DND-41 (cell line): Measurements from ENCODE around the gene NME4.

Source experiments
- ATAC-seq: fragments of 200-7000 bp; cut with Tn5 transposase; 3 replicates; pipeline ENCODE4 v1.9.1; 2021; ENCODE audit warnings: low read depth; ENCODE audit not compliant: insufficient read depth
- DNase-seq: peaks from one replicate; pipeline ENCODE4 v3.0.0-alpha.2; 2020
- H2AFZ ChIP-seq: 2 replicates; pipeline ENCODE4 v1.6.0; 2012; ENCODE audit warnings: low read depth, low read length
- H3K27ac ChIP-seq: 2 replicates; pipeline ENCODE4 v1.5.1; 2012; ENCODE audit warnings: low read length, inconsistent platforms
- H3K27me3 ChIP-seq: fragments of 200-600 bp; sonication (generic); 2 replicates; pipeline ENCODE4 v1.6.0; 2012; ENCODE audit warnings: low read length, mild to moderate bottlenecking, inconsistent platforms; ENCODE audit not compliant: insufficient read depth, poor library complexity
- H3K36me3 ChIP-seq: 2 replicates; pipeline ENCODE4 v1.5.1; 2012; ENCODE audit warnings: low read length, inconsistent platforms; ENCODE audit not compliant: insufficient read depth
- H3K4me1 ChIP-seq: 2 replicates; pipeline ENCODE4 v1.5.1; 2012; ENCODE audit warnings: mild to moderate bottlenecking, low read length; ENCODE audit not compliant: insufficient read depth
- H3K4me2 ChIP-seq: 2 replicates; pipeline ENCODE4 v1.6.0; 2012; ENCODE audit warnings: mild to moderate bottlenecking, moderate library complexity, low read length, inconsistent platforms; ENCODE audit not compliant: insufficient read depth
- H3K4me3 ChIP-seq, 2 experiments: fragments of 200-600 bp in 1 of 2; shearing (Covaris generic) in 1 of 2; 2 replicates each; pipeline ENCODE4 v1.5.1; 2012 to 2016; ENCODE audit warnings: inconsistent platforms in 2 of 2, low read length in 2 of 2, mild to moderate bottlenecking in 2 of 2, low read depth in 1 of 2, moderate library complexity in 1 of 2
- H3K79me2 ChIP-seq: 2 replicates; pipeline ENCODE4 v1.6.0; 2012; ENCODE audit warnings: low read length, inconsistent platforms; ENCODE audit not compliant: insufficient read depth
- H3K9ac ChIP-seq: 2 replicates; pipeline ENCODE4 v1.6.0; 2012; ENCODE audit warnings: low read depth, mild to moderate bottlenecking, inconsistent platforms, low read length, moderate library complexity
- H3K9me3 ChIP-seq: 2 replicates; pipeline ENCODE4 v1.5.1; 2012; ENCODE audit warnings: low read length, moderate library complexity, mild to moderate bottlenecking, inconsistent platforms; ENCODE audit not compliant: insufficient read depth, severe bottlenecking
- H4K20me1 ChIP-seq: 2 replicates; pipeline ENCODE4 v1.6.0; 2012; ENCODE audit warnings: low read length; ENCODE audit not compliant: insufficient read depth
- EZH2 ChIP-seq: IDR thresholded peaks from 3 replicates; pipeline ENCODE4 v1.6.1; 2012; ENCODE audit warnings: borderline replicate concordance, low read depth, mild to moderate bottlenecking, moderate library complexity, low read length, inconsistent platforms; ENCODE audit not compliant: severe bottlenecking
- TF ChIP-seq, protein P1 (sequence below): IDR thresholded peaks from 2 replicates; pipeline ENCODE4 v1.5.1; 2012; ENCODE audit warnings: borderline replicate concordance, low read length, moderate library complexity, mild to moderate bottlenecking; ENCODE audit not compliant: poor library complexity, severe bottlenecking; ENCODE audit errors: extremely low read depth

The NME4 gene

DNA sequence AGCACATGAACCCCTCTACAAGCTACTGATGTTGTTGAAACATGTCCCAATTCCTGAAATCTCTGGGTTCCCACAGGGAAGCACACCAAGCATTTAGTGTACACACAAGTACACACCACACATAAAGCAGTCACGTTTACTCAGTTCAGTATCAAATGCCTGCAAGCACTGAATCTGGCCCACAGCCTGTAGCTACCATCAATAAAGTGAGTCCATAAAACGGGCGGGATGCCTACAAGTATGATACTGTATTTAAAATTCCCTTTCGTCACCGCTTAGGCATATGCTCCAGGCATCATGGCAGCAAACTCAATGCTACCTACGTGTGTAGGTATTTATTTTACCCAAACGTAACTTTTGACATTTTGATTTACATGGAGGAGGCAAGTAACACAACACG, 46.8 kb upstream of the NME4 start:
- Histone ChIP-seq H3K4me3 (no peak overlapping the region), H3K4me2 (peak overlapping the region; percentile 21; the same call in 1 of the 2 replicates), H3K36me3 (peaks cover 40% of the 10 kb centered on the region), H4K20me1 (peaks cover 63% of the 10 kb centered on the region), H3K4me1 (peaks cover 30% of the 10 kb centered on the region), H3K79me2 (peaks cover 63% of the 10 kb centered on the region), H3K27me3 (no peaks in the 10 kb centered on the region), H3K9ac (no peak overlapping the region), H3K27ac (no peak overlapping the region), H2AFZ (no peak overlapping the region), H3K9me3 (no peaks in the 10 kb centered on the region)
- ATAC-seq (no peak), DNase-seq (no peak)
- TF ChIP-seq EZH2 = no peak
- TF ChIP-seq, protein P1, sequence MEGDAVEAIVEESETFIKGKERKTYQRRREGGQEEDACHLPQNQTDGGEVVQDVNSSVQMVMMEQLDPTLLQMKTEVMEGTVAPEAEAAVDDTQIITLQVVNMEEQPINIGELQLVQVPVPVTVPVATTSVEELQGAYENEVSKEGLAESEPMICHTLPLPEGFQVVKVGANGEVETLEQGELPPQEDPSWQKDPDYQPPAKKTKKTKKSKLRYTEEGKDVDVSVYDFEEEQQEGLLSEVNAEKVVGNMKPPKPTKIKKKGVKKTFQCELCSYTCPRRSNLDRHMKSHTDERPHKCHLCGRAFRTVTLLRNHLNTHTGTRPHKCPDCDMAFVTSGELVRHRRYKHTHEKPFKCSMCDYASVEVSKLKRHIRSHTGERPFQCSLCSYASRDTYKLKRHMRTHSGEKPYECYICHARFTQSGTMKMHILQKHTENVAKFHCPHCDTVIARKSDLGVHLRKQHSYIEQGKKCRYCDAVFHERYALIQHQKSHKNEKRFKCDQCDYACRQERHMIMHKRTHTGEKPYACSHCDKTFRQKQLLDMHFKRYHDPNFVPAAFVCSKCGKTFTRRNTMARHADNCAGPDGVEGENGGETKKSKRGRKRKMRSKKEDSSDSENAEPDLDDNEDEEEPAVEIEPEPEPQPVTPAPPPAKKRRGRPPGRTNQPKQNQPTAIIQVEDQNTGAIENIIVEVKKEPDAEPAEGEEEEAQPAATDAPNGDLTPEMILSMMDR = no peak

DNA sequence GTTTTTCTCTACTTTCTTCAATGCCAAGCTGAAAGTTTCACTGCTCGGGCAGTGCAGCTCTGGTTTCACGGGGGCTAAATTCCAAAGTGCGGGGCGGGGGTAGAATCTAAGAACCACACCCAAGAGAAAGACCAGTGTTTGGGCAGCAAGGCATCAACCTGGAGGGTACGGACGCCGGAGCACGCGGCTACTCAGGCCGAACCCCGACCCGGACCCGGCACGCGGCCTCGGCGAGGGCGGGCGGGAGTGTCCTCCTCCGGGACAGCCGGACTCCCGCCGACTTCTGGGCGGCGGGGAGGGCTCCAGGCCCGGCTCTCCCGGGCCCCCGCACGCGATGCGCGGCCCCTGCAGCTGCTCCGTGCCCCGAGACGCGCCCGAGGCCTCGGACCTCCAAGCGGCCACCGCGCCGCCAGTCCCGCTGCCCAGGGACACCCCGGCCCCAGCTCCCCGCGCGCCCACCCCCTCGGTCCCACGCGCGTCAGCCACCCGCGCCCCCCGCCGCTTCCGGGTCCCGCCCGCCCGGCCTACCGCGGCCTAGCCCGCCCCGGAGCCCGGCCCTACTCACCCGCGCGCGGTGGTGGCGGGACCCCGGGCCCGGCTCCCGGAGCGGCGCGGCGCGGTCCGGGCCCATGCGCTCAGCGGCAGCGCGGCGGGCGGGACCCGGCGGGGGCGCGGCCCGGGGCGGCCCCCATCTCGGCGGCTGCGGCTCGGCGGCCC, 45.0 kb upstream of the NME4 start:
- H3K9me3 ChIP-seq = no peaks in the 10 kb centered on the region
- peaks cover 48% of the 10 kb centered on the region for H4K20me1 ChIP-seq
- H3K79me2 ChIP-seq = peaks cover 47% of the 10 kb centered on the region
- ATAC-seq (peak; percentile 28), DNase-seq (no peak)
- peak overlapping the region; percentile 90 for H3K9ac ChIP-seq
- no peak for TF ChIP-seq EZH2
- TF ChIP-seq, protein P1 = no peak
- H2AFZ ChIP-seq = peak overlapping the region; percentile 15; the same call in 1 of the 2 replicates
- no peaks in the 10 kb centered on the region for H3K27me3 ChIP-seq
- peaks cover 23% of the 10 kb centered on the region for H3K4me1 ChIP-seq
- H3K27ac ChIP-seq = peak overlapping the region; percentile 30; the same call in 1 of the 2 replicates
- peak overlapping the region; percentile 83 for H3K4me2 ChIP-seq
- peak overlapping the region; percentile 67 to 77; a peak in 3 of 4 replicates for H3K4me3 ChIP-seq
- peaks cover 22% of the 10 kb centered on the region for H3K36me3 ChIP-seq

DNA sequence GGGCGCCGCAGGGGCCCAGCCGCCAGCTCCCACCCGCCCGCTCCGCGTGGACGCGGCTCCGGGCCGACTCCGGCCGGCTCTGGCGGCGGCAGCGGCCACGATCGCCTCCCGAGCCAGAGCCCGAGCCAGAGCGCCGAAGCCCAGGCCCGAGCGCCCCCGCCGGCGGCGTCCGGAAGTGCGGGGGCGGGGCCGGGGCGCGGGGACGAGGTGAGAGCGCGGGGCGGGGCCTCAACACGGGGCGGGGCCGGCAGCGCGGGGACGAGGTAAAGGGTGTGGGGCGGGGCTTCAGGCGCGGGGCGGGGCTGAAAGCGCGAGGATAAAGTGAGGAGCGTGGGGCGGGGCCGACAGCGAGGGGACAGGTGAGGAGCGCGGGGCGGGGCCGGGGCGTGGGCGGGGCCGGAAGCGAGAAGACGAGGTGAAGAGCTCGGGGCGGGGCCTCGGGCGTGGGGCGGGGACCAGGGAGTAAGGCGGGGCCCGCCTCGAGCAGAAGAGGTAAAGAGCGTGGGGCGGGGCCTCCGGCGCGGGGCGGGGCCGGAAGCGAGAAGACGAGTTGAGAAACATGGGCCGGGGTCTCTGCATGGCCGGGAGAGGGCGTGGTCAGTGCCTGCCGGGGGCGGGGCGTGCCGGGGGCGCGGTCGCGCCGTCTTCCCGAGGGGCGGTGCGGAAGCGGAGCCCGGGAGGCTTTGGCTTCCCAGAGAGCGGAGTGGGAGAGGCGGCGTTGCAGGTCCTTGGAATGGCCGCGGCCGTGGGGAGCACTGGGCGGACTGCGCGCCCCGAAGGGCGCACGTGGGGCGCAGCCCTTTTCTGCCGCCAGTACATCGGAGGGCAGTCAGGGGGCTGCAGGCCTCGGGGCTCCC, 44.2 kb upstream of the NME4 start, which contains the start of gene AXIN1:
TSS of gene AXIN1 (minus strand) at position 177 of the 857 bp plus-strand sequence. CDS start 5,698 bp downstream, outside the sequence.
- peak within 1 kb of the TSS; percentile 90 for H3K9ac ChIP-seq
- peak; percentile 74 for ATAC-seq

More for the DNA sequence above, 44.2 kb upstream of the NME4 start, which contains the start of gene AXIN1:
- Histone ChIP-seq H3K9me3 (no peaks in the 10 kb centered on the region), H3K36me3 (peaks cover 15% of the 10 kb centered on the region), H2AFZ (peak within 1 kb of the TSS; percentile 15; the same call in 1 of the 2 replicates), H3K4me1 (peaks cover 23% of the 10 kb centered on the region), H3K4me2 (peak within 1 kb of the TSS; percentile 83), H3K27ac (peak within 1 kb of the TSS; percentile 39; the same call in 1 of the 2 replicates), H3K79me2 (peaks cover 39% of the 10 kb centered on the region), H3K27me3 (no peaks in the 10 kb centered on the region), H4K20me1 (peaks cover 40% of the 10 kb centered on the region), H3K4me3 (peak within 1 kb of the TSS; percentile 67 to 77; a peak in 3 of 4 replicates)
- TF ChIP-seq, protein P1 = peak; percentile 57
- no peak for TF ChIP-seq EZH2
- DNase-seq = peak; percentile 96
